Neutrophil (primary cell): ENCODE measurements around the gene ME1.

Experiments
- H3K27ac ChIP-seq: fragments of 200-600 bp; sonication (generic); 2 replicates; pipeline ENCODE4 v1.5.1; 2016; ENCODE audit warnings: mild to moderate bottlenecking, moderate library complexity
- H3K27me3 ChIP-seq: fragments of 200-600 bp; sonication (generic); 2 replicates; pipeline ENCODE4 v1.6.0; 2016; ENCODE audit warnings: mild to moderate bottlenecking
- H3K36me3 ChIP-seq: fragments of 200-600 bp; sonication (generic); 2 replicates; pipeline ENCODE4 v1.5.1; 2017
- H3K4me1 ChIP-seq, 2 experiments: fragments of 200-600 bp in 1 of 2; sonication (generic) in 1 of 2; 1 replicate in 1 of 2; 2 replicates in 1 of 2; pipeline versions ENCODE4 v1.5.1 to v1.6.1; 2013 to 2016; ENCODE audit warnings: low read depth in 1 of 2, low read length in 1 of 2, mild to moderate bottlenecking in 1 of 2, moderate library complexity in 1 of 2; ENCODE audit not compliant: control insufficient read depth in 1 of 2, insufficient read depth in 1 of 2
- H3K4me3 ChIP-seq, 2 experiments: fragments of 200-600 bp in 1 of 2; sonication (generic) in 1 of 2; 1 replicate in 1 of 2; 2 replicates in 1 of 2; pipeline ENCODE4 v1.5.1; 2013 to 2016; ENCODE audit warnings: low read depth in 1 of 2, low read length in 1 of 2, mild to moderate bottlenecking in 1 of 2, moderate library complexity in 1 of 2
- H3K9me3 ChIP-seq: fragments of 200-600 bp; sonication (generic); 2 replicates; pipeline ENCODE4 v1.5.1; 2016
- TF ChIP-seq, protein P1 (sequence below): fragments of 200-600 bp; sonication (generic); IDR thresholded peaks from 2 replicates; pipeline ENCODE4 v1.5.1; 2016; ENCODE audit warnings: antibody characterized with exemption

The ME1 gene

DNA sequence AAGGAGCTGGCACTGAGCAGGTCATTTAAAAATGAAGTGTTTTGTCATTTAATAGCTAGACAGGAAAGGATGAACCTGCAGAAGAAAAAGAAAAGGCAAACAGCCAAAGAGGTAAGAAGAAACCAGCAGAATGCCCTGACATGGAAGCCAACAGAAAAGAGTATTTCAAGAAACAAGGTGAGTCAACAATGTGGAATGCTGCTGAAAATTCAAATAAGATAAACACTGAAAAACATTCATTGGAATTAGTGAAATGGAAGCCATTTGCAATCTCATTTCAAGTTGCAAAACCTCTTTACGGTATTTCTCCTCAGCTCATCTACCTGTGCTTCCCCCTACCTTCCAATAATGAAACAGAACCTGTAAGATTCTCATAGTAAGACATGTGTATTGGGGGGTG is 178.1 kb downstream of the ME1 start:
- no peaks in the 10 kb centered on the region for H3K4me1 ChIP-seq
- no peak overlapping the region for H3K27ac ChIP-seq
- H3K4me3 ChIP-seq: no peak overlapping the region
- H3K9me3 ChIP-seq: no peaks in the 10 kb centered on the region
- no peaks in the 10 kb centered on the region for H3K27me3 ChIP-seq
- no peaks in the 10 kb centered on the region for H3K36me3 ChIP-seq
- TF ChIP-seq, protein P1, sequence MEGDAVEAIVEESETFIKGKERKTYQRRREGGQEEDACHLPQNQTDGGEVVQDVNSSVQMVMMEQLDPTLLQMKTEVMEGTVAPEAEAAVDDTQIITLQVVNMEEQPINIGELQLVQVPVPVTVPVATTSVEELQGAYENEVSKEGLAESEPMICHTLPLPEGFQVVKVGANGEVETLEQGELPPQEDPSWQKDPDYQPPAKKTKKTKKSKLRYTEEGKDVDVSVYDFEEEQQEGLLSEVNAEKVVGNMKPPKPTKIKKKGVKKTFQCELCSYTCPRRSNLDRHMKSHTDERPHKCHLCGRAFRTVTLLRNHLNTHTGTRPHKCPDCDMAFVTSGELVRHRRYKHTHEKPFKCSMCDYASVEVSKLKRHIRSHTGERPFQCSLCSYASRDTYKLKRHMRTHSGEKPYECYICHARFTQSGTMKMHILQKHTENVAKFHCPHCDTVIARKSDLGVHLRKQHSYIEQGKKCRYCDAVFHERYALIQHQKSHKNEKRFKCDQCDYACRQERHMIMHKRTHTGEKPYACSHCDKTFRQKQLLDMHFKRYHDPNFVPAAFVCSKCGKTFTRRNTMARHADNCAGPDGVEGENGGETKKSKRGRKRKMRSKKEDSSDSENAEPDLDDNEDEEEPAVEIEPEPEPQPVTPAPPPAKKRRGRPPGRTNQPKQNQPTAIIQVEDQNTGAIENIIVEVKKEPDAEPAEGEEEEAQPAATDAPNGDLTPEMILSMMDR: no peak

GRCh38 chr6:83250235-83250634 is 180.6 kb downstream of the ME1 start:
- Histone ChIP-seq H3K27me3 (no peaks in the 10 kb centered on the region), H3K27ac (no peak overlapping the region), H3K9me3 (no peaks in the 10 kb centered on the region), H3K4me3 (no peak overlapping the region), H3K4me1 (no peaks in the 10 kb centered on the region), H3K36me3 (no peaks in the 10 kb centered on the region)
- TF ChIP-seq, protein P1: no peak

GRCh38 chr6:83247471-83247870 is 183.4 kb downstream of the ME1 start:
- H3K27ac ChIP-seq: no peak overlapping the region
- no peaks in the 10 kb centered on the region for H3K9me3 ChIP-seq
- TF ChIP-seq, protein P1: no peak
- H3K4me1 ChIP-seq: no peaks in the 10 kb centered on the region
- no peaks in the 10 kb centered on the region for H3K27me3 ChIP-seq
- no peaks in the 10 kb centered on the region for H3K36me3 ChIP-seq
- no peak overlapping the region for H3K4me3 ChIP-seq

DNA sequence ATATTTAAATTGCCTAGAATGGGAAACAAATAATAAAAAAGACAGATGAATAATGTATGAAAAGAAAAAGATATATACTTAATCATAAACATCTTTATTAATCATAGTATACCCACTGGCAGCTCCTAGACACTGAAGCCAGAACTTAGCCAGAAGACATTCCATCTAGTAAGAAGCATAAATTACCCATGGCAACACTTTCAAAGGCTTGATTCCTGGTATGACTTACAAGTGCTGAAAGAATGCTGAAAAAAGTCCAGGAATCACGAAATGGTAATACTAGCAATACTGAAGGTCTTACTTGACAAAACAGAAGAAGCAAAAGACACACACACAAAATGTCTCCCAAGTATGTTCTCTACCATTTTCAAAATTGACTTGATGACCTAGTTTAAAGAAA is 199.7 kb downstream of the ME1 start:
- no peak overlapping the region for H3K27ac ChIP-seq
- no peaks in the 10 kb centered on the region for H3K9me3 ChIP-seq
- TF ChIP-seq, protein P1: no peak
- no peaks in the 10 kb centered on the region for H3K4me1 ChIP-seq
- H3K36me3 ChIP-seq: no peaks in the 10 kb centered on the region
- peaks cover 38% of the 10 kb centered on the region for H3K27me3 ChIP-seq
- no peak overlapping the region for H3K4me3 ChIP-seq

GRCh38 chr6:83226517-83226916 is 204.3 kb downstream of the ME1 start:
- H3K27ac ChIP-seq: no peak overlapping the region
- H3K36me3 ChIP-seq: no peaks in the 10 kb centered on the region
- peaks cover 14% of the 10 kb centered on the region for H3K27me3 ChIP-seq
- H3K9me3 ChIP-seq: no peaks in the 10 kb centered on the region
- TF ChIP-seq, protein P1: no peak
- no peak overlapping the region for H3K4me3 ChIP-seq
- no peaks in the 10 kb centered on the region for H3K4me1 ChIP-seq

- no peak overlapping the region for H3K4me3 ChIP-seq
- TF ChIP-seq, protein P1: no peak
- no peaks in the 10 kb centered on the region for H3K4me1 ChIP-seq
- no peak overlapping the region for H3K27ac ChIP-seq
- H3K36me3 ChIP-seq: no peaks in the 10 kb centered on the region
- no peaks in the 10 kb centered on the region for H3K9me3 ChIP-seq
- no peaks in the 10 kb centered on the region for H3K27me3 ChIP-seq
These were observed 208.9 kb downstream of the ME1 start for GRCh38 chr6:83221889-83222479.
